ENCODE measurements around the gene FCGR1A.
"Not testable (repeated sequence)": the region's sequence is repeated elsewhere in the genome, so short reads cannot be mapped to it uniquely, and the experiment has no call there.

The FCGR1A gene

DNA sequence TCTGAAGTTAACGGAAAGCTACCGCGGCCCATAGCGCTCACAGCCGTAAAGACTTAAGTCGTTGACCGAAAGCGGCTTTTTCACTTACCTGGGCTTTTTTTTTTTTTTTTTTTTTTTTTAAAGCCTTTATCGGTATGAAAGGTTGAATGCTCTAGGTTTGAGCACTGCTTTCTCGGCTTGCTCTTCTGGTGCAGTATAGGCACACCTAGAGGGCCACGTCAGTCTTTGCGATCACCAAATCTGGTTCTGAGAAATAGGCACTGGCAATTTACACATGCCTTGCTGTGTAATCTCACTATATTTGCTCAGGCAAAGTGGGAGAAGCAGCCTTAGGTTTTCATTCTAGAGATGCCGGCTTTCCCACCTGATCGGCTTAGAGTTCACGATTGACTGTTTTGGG lies 50.6 kb downstream of the FCGR1A start:
- DNase-seq (ENCODE audit: low read depth): not testable (repeated sequence)

DNA sequence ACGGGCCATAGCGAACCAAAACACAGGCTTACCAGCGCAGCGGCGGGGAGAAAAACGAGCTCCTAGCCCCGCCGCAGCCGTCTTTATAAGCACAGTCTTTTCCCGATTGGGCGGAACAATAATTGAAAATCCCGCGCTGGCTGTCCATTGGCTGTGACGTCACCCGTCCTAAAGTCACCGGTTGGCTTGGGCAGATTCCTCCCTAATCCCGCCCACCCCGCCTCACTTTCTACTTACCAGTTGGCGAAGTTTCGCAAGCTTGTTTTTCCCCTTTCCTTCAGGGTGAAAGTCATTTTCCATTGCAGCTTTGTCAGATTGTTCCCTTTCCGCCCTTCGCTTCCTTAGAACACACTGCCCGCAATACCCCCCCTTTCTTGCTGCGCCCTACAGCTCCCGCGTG lies 58.7 kb downstream of the FCGR1A start:
- not testable (repeated sequence) for DNase-seq (ENCODE audit: low read depth)

Measured in activated T-helper 9 cell treated with anti-CD3 and anti-CD28 coated beads, Interleukin-2, amount 50 U/mL, for 16 hours (primary cell).